GM21825 (cell line): ENCODE results near the gene CDK13.

ENCODE experiments used
- ATAC-seq: cut with Tn5 transposase; IDR thresholded peaks from one replicate; pipeline ENCODE4 v1.9.1; 2021; ENCODE audit warnings: mild to moderate bottlenecking, moderate library complexity; ENCODE audit not compliant: unreplicated experiment

CDK13 gene

GRCh38 chr7:39948956-39949928 lies 814 bp upstream of the CDK13 start:
- ATAC-seq, result peak; percentile 65

- peak; percentile 1 for ATAC-seq
These were observed 593 bp downstream of the CDK13 start for GRCh38 chr7:39950473-39951225.

GRCh38 chr7:39951226-39952194 lies 1.5 kb downstream of the CDK13 start:
- ATAC-seq, result peak; percentile 30

- no peak for ATAC-seq
These were observed 2.3 kb downstream of the CDK13 start for GRCh38 chr7:39952374-39952773.

- no peak for ATAC-seq
These were observed 2.7 kb downstream of the CDK13 start for GRCh38 chr7:39952803-39953202.

- no peak for ATAC-seq
These were observed 4.6 kb downstream of the CDK13 start for GRCh38 chr7:39954694-39955093.

GRCh38 chr7:39958038-39958437 lies 8.0 kb downstream of the CDK13 start:
- no peak for ATAC-seq

- no peak for ATAC-seq
These were observed 17.5 kb downstream of the CDK13 start for GRCh38 chr7:39967406-39968161.

- ATAC-seq, result no peak
These were observed 19.4 kb downstream of the CDK13 start for GRCh38 chr7:39969431-39969830.

- ATAC-seq, result peak; percentile 73
These were observed 21.9 kb downstream of the CDK13 start for GRCh38 chr7:39971924-39972323.

- ATAC-seq, result no peak
These were observed 23.7 kb downstream of the CDK13 start for GRCh38 chr7:39973801-39974200.

GRCh38 chr7:39978230-39978934 lies 28.3 kb downstream of the CDK13 start:
- no peak for ATAC-seq

- no peak for ATAC-seq
These were observed 29.5 kb downstream of the CDK13 start for GRCh38 chr7:39979406-39980073.

GRCh38 chr7:39985398-39985918 lies 35.4 kb downstream of the CDK13 start:
- no peak for ATAC-seq

GRCh38 chr7:39987641-39988347 lies 37.7 kb downstream of the CDK13 start:
- ATAC-seq, result no peak

- no peak for ATAC-seq
These were observed 50.8 kb downstream of the CDK13 start for GRCh38 chr7:40000734-40001315.

- ATAC-seq, result no peak
These were observed 51.6 kb downstream of the CDK13 start for GRCh38 chr7:40001649-40002048.

- no peak for ATAC-seq
These were observed 53.5 kb downstream of the CDK13 start for GRCh38 chr7:40003597-40003996.
